ENCODE measurements around the gene SRP54.

SRP54 gene

GRCh38 chr14:35046048-35046750 is 63.4 kb downstream of the SRP54 start, which contains the start of gene FAM177A1 (continued):
- peak; percentile 62 for TF ChIP-seq CTCF (tag by site-specific recombination; IDR thresholded peaks at IDR 0.05)

- H3K4me1 ChIP-seq (ENCODE audit: control insufficient read depth, insufficient read depth, low read length): peaks cover 3% of the 10 kb centered on the region; the same call in 1 of the 2 replicates
- TF ChIP-seq REST (tag by site-specific recombination; IDR thresholded peaks at IDR 0.05): peak; percentile 90
- TF ChIP-seq ZXDB (tag by site-specific recombination; IDR thresholded peaks at IDR 0.05): 0 out of 2 replicates have a peak, but pooled peaks have one; percentile 10
- TF ChIP-seq BCL6B (tag by site-specific recombination; IDR thresholded peaks at IDR 0.05): no peak
- 0 out of 2 replicates have a peak, but pooled peaks have one; percentile 12 for TF ChIP-seq KLF16 (tag by site-specific recombination; IDR thresholded peaks at IDR 0.05)
- no peak for TF ChIP-seq ZNF354C (tag by site-specific recombination; IDR thresholded peaks at IDR 0.05; ENCODE audit: borderline replicate concordance, low read depth)
- 0 out of 2 replicates have a peak, but pooled peaks have one; percentile 4 for TF ChIP-seq ZNF692 (tag by site-specific recombination; IDR thresholded peaks at IDR 0.05)
- 0 out of 2 replicates have a peak, but pooled peaks have one; percentile 13 for TF ChIP-seq ZEB2 (tag by site-specific recombination; IDR thresholded peaks at IDR 0.05)
- no peak for TF ChIP-seq ZSCAN23 (tag by site-specific recombination; IDR thresholded peaks at IDR 0.05)
- peak; percentile 36; the same call in 1 of the 2 replicates for TF ChIP-seq ZNF335 (tag by site-specific recombination; conservative IDR thresholded peaks at IDR 0.05)
- no peak for TF ChIP-seq ZNF510 (tag by site-specific recombination; IDR thresholded peaks at IDR 0.05; ENCODE audit: insufficient replicate concordance)
- peak; percentile 4; the same call in 1 of the 2 replicates for TF ChIP-seq CTCF (tag by site-specific recombination; IDR thresholded peaks at IDR 0.05)
- no peaks in the 10 kb centered on the region for H3K9me3 ChIP-seq (ENCODE audit: control insufficient read depth, insufficient read depth, low read depth, low read length)
- H3K36me3 ChIP-seq (ENCODE audit: control insufficient read depth in 2 of 2, insufficient read depth in 1 of 2, low read length in 2 of 2): peaks cover 8 to 9% of the 10 kb centered on the region in 2 experiments; a peak in 2 of 3 replicates
- CTCF ChIA-PET: interaction anchor here (0.5 to 0.6 kb wide), 4 partner anchors 33 to 1509 kb away, joined by 3 to 4 read pairs (median 3); no protein-coding TSS in a partner anchor
- POLR2A ChIA-PET: interaction anchor here (0.6 to 2.1 kb wide), 9 partner anchors 9 to 779 kb away, joined by 3 to 11 read pairs (median 4); partner anchors contain the start of genes BRMS1L and SRP54
- peak overlapping the region; percentile 90 for H3K27ac ChIP-seq (ENCODE audit: extremely low read depth, low read depth, low read length)
- peak overlapping the region; percentile 92 for H3K4me3 ChIP-seq (ENCODE audit: low read depth, low read length)
Measured at GRCh38 chr14:35046751-35047536, 64.2 kb downstream of the SRP54 start.
